ENCODE data around the gene GPATCH8. TPM values are rescaled to one million over a fixed set of nuclear protein-coding genes. Genes with fewer than 3 reads are reported as not detected.

Gene GPATCH8
- total RNA-seq, 1 experiment from 2014 or later: 23.2 TPM

DNA sequence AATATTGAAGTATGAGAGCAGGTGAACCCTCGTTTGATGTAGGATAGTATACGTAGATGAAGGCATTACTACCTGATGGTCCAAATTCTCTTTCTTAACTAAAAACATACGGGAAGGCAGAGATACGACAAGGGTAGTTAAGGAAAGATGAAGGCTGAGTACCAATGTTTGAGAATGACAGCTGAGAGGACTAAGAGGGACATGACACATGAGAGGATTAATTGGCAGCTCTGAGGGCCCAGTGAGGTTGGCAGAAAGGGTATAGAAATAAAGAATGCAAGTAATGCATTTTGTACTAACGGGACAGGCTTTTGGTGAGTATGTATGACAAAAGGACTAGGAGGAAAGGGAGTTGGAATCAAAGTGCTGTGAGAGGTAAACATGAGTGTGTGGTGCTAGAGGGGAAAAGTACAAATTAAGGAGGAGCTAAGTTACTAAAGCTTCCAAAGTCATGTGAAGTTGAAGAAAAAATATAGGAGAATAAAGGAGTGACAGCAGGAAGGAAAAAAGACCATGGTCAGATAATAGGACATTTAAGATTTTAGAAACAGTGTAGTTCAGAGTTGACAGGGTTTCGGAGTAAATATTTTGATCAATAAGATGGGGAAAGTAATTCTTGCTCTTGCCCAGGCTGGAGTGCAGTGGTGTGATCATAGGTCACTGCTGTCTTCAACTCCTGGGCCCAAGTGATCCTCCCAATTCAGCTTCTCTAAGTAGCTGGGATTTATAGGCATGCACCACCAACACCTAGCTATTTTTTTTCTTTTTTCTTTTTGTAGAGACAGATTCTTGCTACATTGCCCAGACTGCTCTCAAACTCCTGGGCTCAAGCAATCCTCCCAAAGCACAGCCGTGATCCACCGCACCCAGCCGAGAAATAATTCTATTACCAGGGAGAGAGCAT is 70.7 kb downstream of the GPATCH8 start:
- Histone ChIP-seq H3K9me3 (ENCODE audit: low read length) (no peaks in the 10 kb centered on the region), H3K4me1 (ENCODE audit: low read length) (no peaks in the 10 kb centered on the region), H4K20me1 (ENCODE audit: insufficient read depth, low read depth, low read length) (no peaks in the 10 kb centered on the region), H3K27me3 (ENCODE audit: low read length) (no peaks in the 10 kb centered on the region), H2AFZ (ENCODE audit: low read length) (no peak overlapping the region), H3K36me3 (ENCODE audit: insufficient read depth, low read length) (peaks cover 31% of the 10 kb centered on the region; the same call in 1 of the 2 replicates), H3K9ac (ENCODE audit: low read length) (no peak overlapping the region), H3K9me2 (replicated peaks; ENCODE audit: insufficient read depth, low read length) (no peaks in the 10 kb centered on the region), H3K79me2 (ENCODE audit: low read length) (peaks cover 34% of the 10 kb centered on the region), H3K4me2 (ENCODE audit: low read depth, low read length, poor library complexity, severe bottlenecking) (no peak overlapping the region), H3K4me3 (ENCODE audit: low read length) (no peak overlapping the region), H3K27ac (ENCODE audit: low read length) (no peak overlapping the region)
- DNase-seq: no peak

DNA sequence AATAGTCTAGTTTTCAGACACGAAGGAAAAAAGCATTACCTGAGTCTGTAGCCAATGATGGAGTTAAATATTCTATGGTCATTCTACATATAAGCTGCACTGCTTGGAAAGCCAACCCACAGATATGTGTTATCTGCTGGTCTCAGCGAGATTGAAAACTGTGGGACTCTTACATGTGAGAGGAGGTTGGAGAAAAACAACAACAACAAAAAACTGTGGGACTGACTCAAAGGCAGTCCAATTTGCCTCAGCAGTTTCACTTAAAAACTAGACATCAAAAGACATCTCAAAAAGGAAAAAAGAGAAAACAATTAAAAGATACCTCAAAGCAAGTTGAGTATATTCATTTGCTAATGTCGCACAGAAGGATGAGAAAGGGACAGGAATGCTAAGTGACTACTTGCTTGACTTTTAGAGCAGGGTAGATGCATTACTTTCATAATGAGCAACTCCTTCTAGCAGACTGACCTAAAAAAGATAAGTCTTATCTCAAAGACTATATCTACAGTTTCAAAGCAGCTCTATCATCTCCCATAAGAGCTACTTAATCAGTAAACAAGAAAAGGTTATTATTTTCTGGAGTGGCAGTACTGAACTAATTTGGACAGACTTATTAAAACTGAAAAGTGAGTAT is 78.3 kb downstream of the GPATCH8 start:
- H4K20me1 ChIP-seq (ENCODE audit: insufficient read depth, low read depth, low read length): no peaks in the 10 kb centered on the region
- no peak overlapping the region for H3K9ac ChIP-seq (ENCODE audit: low read length)
- no peak overlapping the region for H3K27ac ChIP-seq (ENCODE audit: low read length)
- no peak overlapping the region for H3K4me3 ChIP-seq (ENCODE audit: low read length)
- no peak overlapping the region for H3K4me2 ChIP-seq (ENCODE audit: low read depth, low read length, poor library complexity, severe bottlenecking)
- H3K4me1 ChIP-seq (ENCODE audit: low read length): no peaks in the 10 kb centered on the region
- no peak overlapping the region for H2AFZ ChIP-seq (ENCODE audit: low read length)
- H3K79me2 ChIP-seq (ENCODE audit: low read length): peaks cover 31% of the 10 kb centered on the region
- no peak for DNase-seq
- no peaks in the 10 kb centered on the region for H3K27me3 ChIP-seq (ENCODE audit: low read length)
- H3K9me3 ChIP-seq (ENCODE audit: low read length): no peaks in the 10 kb centered on the region
- H3K36me3 ChIP-seq (ENCODE audit: insufficient read depth, low read length): peaks cover 23% of the 10 kb centered on the region
- no peaks in the 10 kb centered on the region for H3K9me2 ChIP-seq (replicated peaks; ENCODE audit: insufficient read depth, low read length)

DNA sequence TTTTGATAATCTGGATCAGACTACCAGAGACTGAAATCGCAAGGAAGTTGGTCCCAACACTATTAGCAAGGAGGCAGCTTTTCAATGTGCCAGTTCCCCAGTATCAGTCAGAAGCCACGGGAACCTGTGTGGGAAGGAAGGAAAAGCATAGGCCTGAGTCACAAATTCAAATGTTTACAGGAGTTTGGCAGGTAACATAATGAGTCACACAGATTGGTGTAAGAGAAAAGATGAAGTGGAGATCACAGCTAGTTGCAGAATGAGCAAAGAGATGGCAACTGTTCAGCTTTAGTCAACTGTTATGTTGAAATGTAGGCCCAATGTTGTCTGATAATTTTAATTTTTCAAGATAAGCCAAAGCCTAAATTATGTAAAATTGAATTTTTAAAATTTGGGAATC is 85.7 kb downstream of the GPATCH8 start:
- H3K36me3 ChIP-seq (ENCODE audit: insufficient read depth, low read length): peaks cover 25% of the 10 kb centered on the region; the same call in 1 of the 2 replicates
- H3K27me3 ChIP-seq (ENCODE audit: low read length): no peaks in the 10 kb centered on the region
- no peak overlapping the region for H3K4me2 ChIP-seq (ENCODE audit: low read depth, low read length, poor library complexity, severe bottlenecking)
- no peaks in the 10 kb centered on the region for H3K9me3 ChIP-seq (ENCODE audit: low read length)
- no peak overlapping the region for H2AFZ ChIP-seq (ENCODE audit: low read length)
- no peak for DNase-seq
- no peaks in the 10 kb centered on the region for H4K20me1 ChIP-seq (ENCODE audit: insufficient read depth, low read depth, low read length)
- no peaks in the 10 kb centered on the region for H3K9me2 ChIP-seq (replicated peaks; ENCODE audit: insufficient read depth, low read length)
- peaks cover 3% of the 10 kb centered on the region; the same call in 1 of the 2 replicates for H3K79me2 ChIP-seq (ENCODE audit: low read length)
- H3K9ac ChIP-seq (ENCODE audit: low read length): no peak overlapping the region
- no peak overlapping the region for H3K27ac ChIP-seq (ENCODE audit: low read length)
- H3K4me1 ChIP-seq (ENCODE audit: low read length): no peaks in the 10 kb centered on the region
- H3K4me3 ChIP-seq (ENCODE audit: low read length): no peak overlapping the region

DNA sequence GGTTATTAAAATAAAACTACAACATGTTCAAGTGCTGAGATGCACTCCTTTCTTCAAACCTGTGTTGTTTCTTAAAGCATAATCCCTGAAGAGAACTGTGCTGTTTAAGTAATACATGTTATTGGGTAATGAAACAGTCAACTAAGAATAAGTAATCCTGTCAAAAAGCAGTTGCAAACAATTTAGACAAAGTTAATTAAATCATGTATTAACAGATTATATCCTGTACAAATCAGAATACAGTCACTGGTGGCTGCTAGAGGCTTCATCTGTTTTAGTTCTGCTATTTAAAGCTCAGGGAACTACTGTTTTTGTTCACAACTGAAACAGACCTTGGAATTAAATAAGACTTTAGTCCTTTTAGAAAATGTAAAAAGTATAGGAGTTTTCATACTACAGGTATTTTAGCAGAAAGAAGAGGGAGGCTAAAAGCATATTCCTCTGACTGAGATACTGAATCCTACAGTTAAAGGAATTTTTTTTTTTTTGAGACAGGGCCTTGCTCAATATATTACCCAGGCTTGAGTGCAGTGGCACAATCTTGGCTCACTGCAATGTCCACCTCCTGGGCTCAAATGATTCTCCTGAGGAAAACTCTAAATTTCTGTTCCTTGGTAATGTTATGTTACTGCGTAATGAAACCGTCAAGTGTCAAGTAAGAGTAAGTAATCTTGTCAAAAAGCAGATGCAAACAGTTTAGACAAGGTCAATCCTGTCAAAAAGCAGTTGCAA is 86.5 kb downstream of the GPATCH8 start:
- H3K79me2 ChIP-seq (ENCODE audit: low read length): peaks cover 3% of the 10 kb centered on the region; the same call in 1 of the 2 replicates
- H3K9me3 ChIP-seq (ENCODE audit: low read length): no peaks in the 10 kb centered on the region
- no peak overlapping the region for H3K4me3 ChIP-seq (ENCODE audit: low read length)
- H2AFZ ChIP-seq (ENCODE audit: low read length): no peak overlapping the region
- H3K27me3 ChIP-seq (ENCODE audit: low read length): no peaks in the 10 kb centered on the region
- no peaks in the 10 kb centered on the region for H4K20me1 ChIP-seq (ENCODE audit: insufficient read depth, low read depth, low read length)
- H3K4me1 ChIP-seq (ENCODE audit: low read length): no peaks in the 10 kb centered on the region
- H3K27ac ChIP-seq (ENCODE audit: low read length): no peak overlapping the region
- H3K9me2 ChIP-seq (replicated peaks; ENCODE audit: insufficient read depth, low read length): no peaks in the 10 kb centered on the region
- no peak overlapping the region for H3K9ac ChIP-seq (ENCODE audit: low read length)
- H3K4me2 ChIP-seq (ENCODE audit: low read depth, low read length, poor library complexity, severe bottlenecking): no peak overlapping the region
- no peak for DNase-seq
- peaks cover 25% of the 10 kb centered on the region; the same call in 1 of the 2 replicates for H3K36me3 ChIP-seq (ENCODE audit: insufficient read depth, low read length)

GRCh38 chr17:44414394-44415155 is 88.6 kb downstream of the GPATCH8 start:
- no peak overlapping the region for H2AFZ ChIP-seq (ENCODE audit: low read length)
- no peak overlapping the region for H3K4me2 ChIP-seq (ENCODE audit: low read depth, low read length, poor library complexity, severe bottlenecking)
- H3K4me3 ChIP-seq (ENCODE audit: low read length): no peak overlapping the region
- H3K9me3 ChIP-seq (ENCODE audit: low read length): no peaks in the 10 kb centered on the region
- H3K27me3 ChIP-seq (ENCODE audit: low read length): no peaks in the 10 kb centered on the region
- no peaks in the 10 kb centered on the region for H4K20me1 ChIP-seq (ENCODE audit: insufficient read depth, low read depth, low read length)
- peaks cover 16% of the 10 kb centered on the region for H3K79me2 ChIP-seq (ENCODE audit: low read length)
- no peak for DNase-seq
- no peaks in the 10 kb centered on the region for H3K4me1 ChIP-seq (ENCODE audit: low read length)
- H3K36me3 ChIP-seq (ENCODE audit: insufficient read depth, low read length): peaks cover 22% of the 10 kb centered on the region; the same call in 1 of the 2 replicates
- no peak overlapping the region for H3K9ac ChIP-seq (ENCODE audit: low read length)
- no peaks in the 10 kb centered on the region for H3K9me2 ChIP-seq (replicated peaks; ENCODE audit: insufficient read depth, low read length)
- H3K27ac ChIP-seq (ENCODE audit: low read length): no peak overlapping the region

DNA sequence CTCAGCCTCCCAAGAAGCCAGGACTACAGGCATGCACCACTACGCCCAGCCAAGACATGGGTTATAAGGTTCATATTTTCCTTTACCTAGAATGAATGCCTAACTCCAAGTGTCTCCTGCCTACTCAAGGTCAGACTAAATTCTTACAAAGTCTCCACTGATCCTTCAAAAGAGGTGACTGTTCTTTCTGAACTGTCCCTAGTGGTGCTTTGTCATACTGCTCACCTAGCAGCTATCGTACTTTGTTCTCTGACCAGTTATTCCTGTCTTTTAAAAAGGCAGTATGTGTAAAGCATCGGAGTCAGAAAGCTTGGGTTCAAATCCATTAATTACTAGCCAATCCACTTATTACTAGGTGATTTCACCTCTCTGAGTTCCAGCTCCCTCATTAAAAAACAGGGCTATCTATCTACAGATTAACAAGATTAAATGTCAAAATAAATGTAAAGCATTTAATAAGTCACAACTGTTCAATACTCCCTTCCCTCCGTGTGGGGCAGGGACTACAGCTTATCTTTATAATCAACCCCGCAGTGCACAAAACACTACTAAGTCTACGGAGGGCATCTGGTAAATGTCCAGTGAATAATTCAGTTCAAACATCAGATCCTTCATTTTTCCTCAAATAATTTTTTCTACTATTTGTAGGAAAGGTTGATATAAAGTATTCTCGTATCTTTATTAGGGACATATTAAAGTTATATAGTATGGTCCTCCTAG is 93.7 kb downstream of the GPATCH8 start:
- Histone ChIP-seq H3K9ac (ENCODE audit: low read length) (no peak overlapping the region), H2AFZ (ENCODE audit: low read length) (no peak overlapping the region), H3K36me3 (ENCODE audit: insufficient read depth, low read length) (0 out of 2 replicates have a peak, but pooled peaks cover 4% of the 10 kb centered on the region), H3K79me2 (ENCODE audit: low read length) (peaks cover 23% of the 10 kb centered on the region), H3K27ac (ENCODE audit: low read length) (no peak overlapping the region), H3K4me3 (ENCODE audit: low read length) (no peak overlapping the region), H3K4me2 (ENCODE audit: low read depth, low read length, poor library complexity, severe bottlenecking) (no peak overlapping the region), H3K9me3 (ENCODE audit: low read length) (no peaks in the 10 kb centered on the region), H4K20me1 (ENCODE audit: insufficient read depth, low read depth, low read length) (no peaks in the 10 kb centered on the region), H3K9me2 (replicated peaks; ENCODE audit: insufficient read depth, low read length) (no peaks in the 10 kb centered on the region), H3K4me1 (ENCODE audit: low read length) (no peaks in the 10 kb centered on the region), H3K27me3 (ENCODE audit: low read length) (no peaks in the 10 kb centered on the region)
- DNase-seq: no peak

- DNase-seq: no peak
- no peak overlapping the region for H3K27ac ChIP-seq (ENCODE audit: low read length)
Measured at GRCh38 chr17:44408786-44409185, 94.4 kb downstream of the GPATCH8 start.

More at GRCh38 chr17:44408786-44409185, 94.4 kb downstream of the GPATCH8 start:
- H3K9me3 ChIP-seq (ENCODE audit: low read length): no peaks in the 10 kb centered on the region
- H3K36me3 ChIP-seq (ENCODE audit: insufficient read depth, low read length): 0 out of 2 replicates have a peak, but pooled peaks cover 4% of the 10 kb centered on the region
- no peaks in the 10 kb centered on the region for H3K27me3 ChIP-seq (ENCODE audit: low read length)
- no peak overlapping the region for H3K4me2 ChIP-seq (ENCODE audit: low read depth, low read length, poor library complexity, severe bottlenecking)
- H3K9me2 ChIP-seq (replicated peaks; ENCODE audit: insufficient read depth, low read length): no peaks in the 10 kb centered on the region
- peaks cover 23% of the 10 kb centered on the region for H3K79me2 ChIP-seq (ENCODE audit: low read length)
- H3K4me1 ChIP-seq (ENCODE audit: low read length): no peaks in the 10 kb centered on the region
- no peak overlapping the region for H3K9ac ChIP-seq (ENCODE audit: low read length)
- no peak overlapping the region for H2AFZ ChIP-seq (ENCODE audit: low read length)
- no peak overlapping the region for H3K4me3 ChIP-seq (ENCODE audit: low read length)
- no peaks in the 10 kb centered on the region for H4K20me1 ChIP-seq (ENCODE audit: insufficient read depth, low read depth, low read length)
